ENCODE measurements around the gene TTYH2. TPM values are rescaled to one million over a fixed set of nuclear protein-coding genes. Genes with fewer than 3 reads are reported as not detected.

Gene TTYH2
- total and polyA plus RNA-seq, 2 experiments from 2014 or later, result 1.4 to 3.9 TPM

DNA sequence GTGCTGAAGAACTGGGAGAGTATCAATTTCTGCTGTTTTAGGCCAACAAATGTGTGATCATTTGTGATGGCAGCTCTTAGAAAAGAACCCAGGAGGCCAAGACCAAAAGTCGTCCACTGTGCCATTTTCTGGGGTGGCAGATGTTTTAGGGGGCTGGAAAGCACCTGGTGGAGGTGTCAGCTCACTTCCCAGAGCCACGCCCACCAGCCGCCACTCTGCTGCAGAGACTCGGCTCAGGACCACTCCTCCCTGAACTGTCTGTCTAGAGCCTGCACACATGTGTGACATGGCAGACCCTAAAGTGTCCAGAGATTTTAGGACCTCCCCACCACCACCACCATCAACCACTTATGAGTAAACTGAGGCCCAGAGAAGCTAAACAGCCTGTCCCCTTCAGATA is 33.8 kb upstream of the TTYH2 start (continued):
- TF ChIP-seq, protein P1, sequence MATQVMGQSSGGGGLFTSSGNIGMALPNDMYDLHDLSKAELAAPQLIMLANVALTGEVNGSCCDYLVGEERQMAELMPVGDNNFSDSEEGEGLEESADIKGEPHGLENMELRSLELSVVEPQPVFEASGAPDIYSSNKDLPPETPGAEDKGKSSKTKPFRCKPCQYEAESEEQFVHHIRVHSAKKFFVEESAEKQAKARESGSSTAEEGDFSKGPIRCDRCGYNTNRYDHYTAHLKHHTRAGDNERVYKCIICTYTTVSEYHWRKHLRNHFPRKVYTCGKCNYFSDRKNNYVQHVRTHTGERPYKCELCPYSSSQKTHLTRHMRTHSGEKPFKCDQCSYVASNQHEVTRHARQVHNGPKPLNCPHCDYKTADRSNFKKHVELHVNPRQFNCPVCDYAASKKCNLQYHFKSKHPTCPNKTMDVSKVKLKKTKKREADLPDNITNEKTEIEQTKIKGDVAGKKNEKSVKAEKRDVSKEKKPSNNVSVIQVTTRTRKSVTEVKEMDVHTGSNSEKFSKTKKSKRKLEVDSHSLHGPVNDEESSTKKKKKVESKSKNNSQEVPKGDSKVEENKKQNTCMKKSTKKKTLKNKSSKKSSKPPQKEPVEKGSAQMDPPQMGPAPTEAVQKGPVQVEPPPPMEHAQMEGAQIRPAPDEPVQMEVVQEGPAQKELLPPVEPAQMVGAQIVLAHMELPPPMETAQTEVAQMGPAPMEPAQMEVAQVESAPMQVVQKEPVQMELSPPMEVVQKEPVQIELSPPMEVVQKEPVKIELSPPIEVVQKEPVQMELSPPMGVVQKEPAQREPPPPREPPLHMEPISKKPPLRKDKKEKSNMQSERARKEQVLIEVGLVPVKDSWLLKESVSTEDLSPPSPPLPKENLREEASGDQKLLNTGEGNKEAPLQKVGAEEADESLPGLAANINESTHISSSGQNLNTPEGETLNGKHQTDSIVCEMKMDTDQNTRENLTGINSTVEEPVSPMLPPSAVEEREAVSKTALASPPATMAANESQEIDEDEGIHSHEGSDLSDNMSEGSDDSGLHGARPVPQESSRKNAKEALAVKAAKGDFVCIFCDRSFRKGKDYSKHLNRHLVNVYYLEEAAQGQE (IDR thresholded peaks at IDR 0.05; ENCODE audit: unreplicated experiment), result no peak
- no peak for TF ChIP-seq ZNF331 (CRISPR knock-in tag; IDR thresholded peaks at IDR 0.05; ENCODE audit: low read depth)
- TF ChIP-seq, protein P2, sequence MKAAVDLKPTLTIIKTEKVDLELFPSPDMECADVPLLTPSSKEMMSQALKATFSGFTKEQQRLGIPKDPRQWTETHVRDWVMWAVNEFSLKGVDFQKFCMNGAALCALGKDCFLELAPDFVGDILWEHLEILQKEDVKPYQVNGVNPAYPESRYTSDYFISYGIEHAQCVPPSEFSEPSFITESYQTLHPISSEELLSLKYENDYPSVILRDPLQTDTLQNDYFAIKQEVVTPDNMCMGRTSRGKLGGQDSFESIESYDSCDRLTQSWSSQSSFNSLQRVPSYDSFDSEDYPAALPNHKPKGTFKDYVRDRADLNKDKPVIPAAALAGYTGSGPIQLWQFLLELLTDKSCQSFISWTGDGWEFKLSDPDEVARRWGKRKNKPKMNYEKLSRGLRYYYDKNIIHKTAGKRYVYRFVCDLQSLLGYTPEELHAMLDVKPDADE (IDR thresholded peaks at IDR 0.05), result no peak
- TF ChIP-seq STAT1 (IDR thresholded peaks at IDR 0.05; ENCODE audit: unreplicated experiment), result no peak

DNA sequence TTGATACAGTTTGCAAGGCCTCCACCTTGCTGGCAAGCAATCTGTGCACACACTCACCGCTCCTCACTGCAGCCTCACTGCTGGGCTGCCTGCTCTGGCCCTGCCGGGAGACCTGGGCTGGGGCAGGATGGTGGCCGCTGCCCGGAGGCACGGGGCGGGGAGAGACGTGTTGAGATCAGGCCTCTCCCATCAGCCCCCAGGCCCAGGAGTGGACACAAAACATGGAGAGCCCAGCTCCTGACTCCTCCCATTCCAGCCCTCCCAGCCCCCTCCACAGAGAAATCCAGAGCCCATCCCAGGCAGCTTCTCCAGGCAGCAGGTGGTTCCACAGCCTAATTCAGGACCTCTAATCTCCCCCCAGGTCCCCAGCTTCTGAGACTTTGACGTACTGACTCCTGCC is 33.0 kb upstream of the TTYH2 start:
- H3K79me2 ChIP-seq (replicated peaks; ENCODE audit: insufficient read depth), result no peaks in the 10 kb centered on the region
- no peaks in the 10 kb centered on the region for H3K9me2 ChIP-seq (ENCODE audit: insufficient read depth)
- H3K36me3 ChIP-seq (ENCODE audit: insufficient read depth), result no peaks in the 10 kb centered on the region
- no peak for DNase-seq (ENCODE audit: low spot score)
- Mint-ChIP-seq H3K36me3 (ENCODE audit: low read depth) (no peaks in the 10 kb centered on the region), H3K27ac (no peak overlapping the region), H3K27me3 (ENCODE audit: insufficient read depth, low read depth, poor library complexity) (peaks cover 10% of the 10 kb centered on the region), H3K9me3 (no peaks in the 10 kb centered on the region; the same call in 2 of the 3 replicates), H3K4me3 (no peak overlapping the region), H3K4me1 (peaks cover 8% of the 10 kb centered on the region)
- no peak overlapping the region for H3K27ac ChIP-seq (ENCODE audit: low read depth)
- 0 out of 2 replicates have a peak overlapping the region, but pooled peaks have one; percentile 18 for H2AFZ ChIP-seq
- peak; percentile 18; the same call in 2 of the 3 replicates for ATAC-seq
- H4K20me1 ChIP-seq (replicated peaks; ENCODE audit: insufficient read depth), result no peaks in the 10 kb centered on the region
- no peaks in the 10 kb centered on the region for H3F3A ChIP-seq (replicated peaks; ENCODE audit: low read depth)
- TF ChIP-seq ZNF114 (CRISPR knock-in tag; IDR thresholded peaks at IDR 0.05), result no peak
- no peak for TF ChIP-seq NANOG (IDR thresholded peaks at IDR 0.05; ENCODE audit: borderline replicate concordance)
- TF ChIP-seq EZH2 (IDR thresholded peaks at IDR 0.05; ENCODE audit: low read depth, unreplicated experiment), result no peak
- no peak for TF ChIP-seq EZH2phosphoT487 (IDR thresholded peaks at IDR 0.05; ENCODE audit: unreplicated experiment)
- no peak for TF ChIP-seq POLR2AphosphoS5 (IDR thresholded peaks at IDR 0.05; ENCODE audit: low read depth)
- TF ChIP-seq, protein P3, sequence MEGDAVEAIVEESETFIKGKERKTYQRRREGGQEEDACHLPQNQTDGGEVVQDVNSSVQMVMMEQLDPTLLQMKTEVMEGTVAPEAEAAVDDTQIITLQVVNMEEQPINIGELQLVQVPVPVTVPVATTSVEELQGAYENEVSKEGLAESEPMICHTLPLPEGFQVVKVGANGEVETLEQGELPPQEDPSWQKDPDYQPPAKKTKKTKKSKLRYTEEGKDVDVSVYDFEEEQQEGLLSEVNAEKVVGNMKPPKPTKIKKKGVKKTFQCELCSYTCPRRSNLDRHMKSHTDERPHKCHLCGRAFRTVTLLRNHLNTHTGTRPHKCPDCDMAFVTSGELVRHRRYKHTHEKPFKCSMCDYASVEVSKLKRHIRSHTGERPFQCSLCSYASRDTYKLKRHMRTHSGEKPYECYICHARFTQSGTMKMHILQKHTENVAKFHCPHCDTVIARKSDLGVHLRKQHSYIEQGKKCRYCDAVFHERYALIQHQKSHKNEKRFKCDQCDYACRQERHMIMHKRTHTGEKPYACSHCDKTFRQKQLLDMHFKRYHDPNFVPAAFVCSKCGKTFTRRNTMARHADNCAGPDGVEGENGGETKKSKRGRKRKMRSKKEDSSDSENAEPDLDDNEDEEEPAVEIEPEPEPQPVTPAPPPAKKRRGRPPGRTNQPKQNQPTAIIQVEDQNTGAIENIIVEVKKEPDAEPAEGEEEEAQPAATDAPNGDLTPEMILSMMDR (conservative IDR thresholded peaks at IDR 0.05; ENCODE audit: low read depth in 2 of 2), result no peak
- TF ChIP-seq STAT1 (IDR thresholded peaks at IDR 0.05; ENCODE audit: unreplicated experiment), result no peak
- no peak overlapping the region for H3K4me3 ChIP-seq
- no peaks in the 10 kb centered on the region for H3K27me3 ChIP-seq (ENCODE audit: insufficient read depth)
- no peak overlapping the region for H3K4me2 ChIP-seq
- H3K4me1 ChIP-seq (ENCODE audit: insufficient read depth), result no peaks in the 10 kb centered on the region
